Mesenteric fat pad (tissue), 1 donor: Measurements from ENCODE around the gene FGD1. TPM values are rescaled to one million over a fixed set of nuclear protein-coding genes. Genes with fewer than 3 reads are reported as not detected.

Experiments
- DNase-seq: peaks from one replicate; pipeline ENCODE4 v3.0.0-alpha.2; 2020; ENCODE audit warnings: low spot score
- total RNA-seq: library from RNA; stranded (reverse); fragmentation: NEBNext Ultra II Directional; extraction: Animal tissue kit (Norgen Biotek cat#: 25700); gene quantifications from one replicate; pipeline ENCODE4 v1.2.1, GENCODE V29; 2021
- donor health status: DM: yes; HTN: yes; CAD: no.

Gene FGD1
- total RNA-seq, 1 donor from 2014 or later: 5.0 TPM

DNA sequence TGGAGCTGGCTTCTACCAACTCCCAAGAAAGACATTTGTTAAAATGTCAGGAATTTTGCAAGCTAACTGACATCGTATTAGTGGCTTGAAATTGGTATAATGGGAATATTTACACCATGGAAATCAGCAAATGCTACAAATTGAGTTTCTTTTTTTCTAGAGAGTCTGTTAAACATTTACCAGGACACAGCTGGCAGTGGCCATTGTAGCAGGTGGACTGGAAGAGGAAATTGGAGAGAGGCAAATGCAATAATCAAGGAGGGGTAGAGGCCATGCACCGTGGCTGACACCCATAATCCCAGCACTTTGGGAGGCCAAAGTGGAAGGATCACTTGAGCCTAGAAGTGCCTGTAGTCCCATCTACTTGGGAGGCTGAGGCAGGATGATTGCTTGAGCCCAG lies 88.8 kb downstream of the FGD1 start:
- no peak for DNase-seq

DNA sequence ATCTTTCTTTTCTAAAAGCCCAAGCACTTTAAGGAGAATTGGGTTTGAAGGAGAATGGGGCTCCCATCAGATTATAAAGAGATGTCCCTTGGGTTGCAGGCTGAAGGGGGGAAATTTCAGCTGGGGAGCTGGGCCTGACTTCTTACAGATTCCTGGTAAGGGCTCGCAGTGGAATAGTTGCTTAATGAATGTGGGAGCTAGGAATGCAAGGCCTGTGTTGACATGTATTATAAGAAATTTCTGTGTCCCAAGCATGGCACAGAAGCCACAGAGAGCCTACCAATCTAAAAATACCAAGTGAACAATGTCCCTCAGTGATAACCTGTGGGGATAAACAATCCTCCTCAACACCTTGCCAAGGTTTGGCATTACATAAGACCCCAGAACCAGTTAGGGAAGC lies 98.9 kb downstream of the FGD1 start:
- DNase-seq: no peak

Other genes with a start within 250 kb of the FGD1 start
- 1.2 TPM for gene WNK3, start 138.2 kb downstream of the FGD1 start, total RNA-seq
- gene TSR2, start 55.8 kb downstream of the FGD1 start, total RNA-seq: 31.4 TPM
- gene GNL3L, start 34.0 kb upstream of the FGD1 start, total RNA-seq: 34.7 TPM